Endothelial cell of umbilical vein (primary cell): ENCODE measurements around the gene NEK4. TPM values are rescaled to one million over a fixed set of nuclear protein-coding genes. Genes with fewer than 3 reads are reported as not detected.

Experiments
- BruUV-seq: library from RNA; stranded (reverse); fragments of 400-500 nt; replicated peaks from 2 replicates; lab custom pipeline; 2021; lab: Mats Ljungman, UMichigan
- CTCF ChIA-PET: fragments of 300-600, 350-600 bp; sonication (Branson Sonifier 250); formaldehyde crosslinking; loops from one replicate; lab custom pipeline; 2021; ENCODE audit warnings: antibody characterized with exemption, inconsistent platforms; lab: Charles Lee
- POLR2A ChIA-PET: fragments of 300-600, 350-600 bp; sonication (Branson Sonifier 250); formaldehyde crosslinking; loops from one replicate; lab custom pipeline; 2021; ENCODE audit warnings: antibody characterized with exemption, inconsistent platforms; lab: Charles Lee
- DNase-seq: peaks from one replicate; pipeline ENCODE4 v3.0.0-alpha.2; 2011; ENCODE audit warnings: low read depth, low spot score
- FAIRE-seq: peaks from 2 replicates; lab custom pipeline; 2011; peaks lifted over from hg19 to GRCh38; lab: Jason Lieb, UNC
- H2AFZ ChIP-seq: 2 replicates; pipeline ENCODE4 v1.6.0; 2012; ENCODE audit warnings: low read depth, low read length, control low read depth, inconsistent platforms
- H3K27ac ChIP-seq: 2 replicates; pipeline ENCODE4 v1.5.1; 2011; ENCODE audit warnings: low read depth, mild to moderate bottlenecking, control low read depth, low read length, moderate library complexity; ENCODE audit not compliant: insufficient read depth
- H3K27me3 ChIP-seq, 2 experiments: 2 replicates each; pipeline versions ENCODE4 v1.6.0 to v1.6.1; 2011; ENCODE audit warnings: low read length in 2 of 2, mixed read lengths in 1 of 2; ENCODE audit not compliant: control insufficient read depth in 2 of 2, insufficient read depth in 2 of 2
- H3K36me3 ChIP-seq, 2 experiments: 2 replicates in 1 of 2; 3 replicates in 1 of 2; pipeline ENCODE4 v1.5.1; 2011; ENCODE audit warnings: low read length in 2 of 2, mild to moderate bottlenecking in 1 of 2, moderate library complexity in 1 of 2; ENCODE audit not compliant: control insufficient read depth in 2 of 2, insufficient read depth in 2 of 2; ENCODE audit errors: extremely low read depth in 1 of 2
- H3K4me1 ChIP-seq: 3 replicates; pipeline ENCODE4 v1.5.1; 2011; ENCODE audit warnings: mild to moderate bottlenecking, low read length; ENCODE audit not compliant: control insufficient read depth, insufficient read depth; ENCODE audit errors: extremely low read depth
- H3K4me2 ChIP-seq: 2 replicates; pipeline ENCODE4 v1.6.1; 2011; ENCODE audit warnings: low read length, control low read depth, mixed read lengths; ENCODE audit not compliant: insufficient read depth
- H3K4me3 ChIP-seq, 3 experiments: fragments of 200-600 bp in 1 of 3; sonication (generic), shearing (Covaris generic) in 1 of 3; replicated peaks in 1 of 3; 2 replicates each; pipeline ENCODE4 v1.5.1; 2011 to 2016; ENCODE audit warnings: control low read depth in 3 of 3, low read length in 3 of 3, mild to moderate bottlenecking in 2 of 3, inconsistent platforms in 1 of 3, low read depth in 1 of 3, moderate library complexity in 1 of 3; ENCODE audit not compliant: insufficient read depth in 1 of 3
- H3K79me2 ChIP-seq: 2 replicates; pipeline ENCODE4 v1.6.0; 2012; ENCODE audit warnings: low read length, inconsistent platforms; ENCODE audit not compliant: control insufficient read depth, insufficient read depth
- H3K9ac ChIP-seq: replicated peaks from 2 replicates; pipeline ENCODE3; 2011; ENCODE audit warnings: low read length, control low read depth; ENCODE audit not compliant: insufficient read depth; ENCODE audit errors: extremely low read depth
- H3K9me1 ChIP-seq: replicated peaks from 3 replicates; pipeline ENCODE4 v1.6.0; 2011; ENCODE audit warnings: mild to moderate bottlenecking, low read length; ENCODE audit not compliant: control insufficient read depth, insufficient read depth; ENCODE audit errors: extremely low read depth
- H3K9me3 ChIP-seq: replicated peaks from 2 replicates; pipeline ENCODE4 v1.5.1; 2012; ENCODE audit warnings: low read length, inconsistent platforms; ENCODE audit not compliant: control insufficient read depth, insufficient read depth
- H4K20me1 ChIP-seq: replicated peaks from 2 replicates; pipeline ENCODE3; 2011; ENCODE audit warnings: mild to moderate bottlenecking, low read length; ENCODE audit not compliant: control insufficient read depth, insufficient read depth; ENCODE audit errors: extremely low read depth
- EZH2 ChIP-seq: IDR thresholded peaks from 2 replicates; pipeline ENCODE4 v1.6.1; 2012; ENCODE audit warnings: borderline replicate concordance, low read depth, mild to moderate bottlenecking, moderate library complexity, low read length, inconsistent platforms; ENCODE audit not compliant: severe bottlenecking
- FOS ChIP-seq: IDR thresholded peaks from 2 replicates; pipeline ENCODE4 v1.6.1; 2011; ENCODE audit warnings: mild to moderate bottlenecking, low read length, moderate library complexity, borderline replicate concordance; ENCODE audit not compliant: insufficient read depth
- GATA2 ChIP-seq: IDR thresholded peaks from 2 replicates; pipeline ENCODE4 v1.7.0; 2011; ENCODE audit warnings: low read depth, mild to moderate bottlenecking, moderate library complexity, mixed read lengths, low read length; ENCODE audit not compliant: insufficient read length, insufficient read depth
- JUN ChIP-seq: IDR thresholded peaks from 2 replicates; pipeline ENCODE4 v1.6.1; 2011; ENCODE audit warnings: borderline replicate concordance, low read depth; ENCODE audit not compliant: insufficient read length, insufficient read depth
- MYC ChIP-seq: IDR thresholded peaks from one replicate; pipeline ENCODE4 v1.6.1; 2011; ENCODE audit warnings: mild to moderate bottlenecking, low read depth, low read length
- POLR2A ChIP-seq: IDR thresholded peaks from 2 replicates; pipeline ENCODE4 v1.6.1; 2012; ENCODE audit warnings: low read depth, mild to moderate bottlenecking, control low read depth, low read length
- POLR2AphosphoS5 ChIP-seq: IDR thresholded peaks from 2 replicates; pipeline ENCODE4 v1.6.1; 2012; ENCODE audit warnings: low read depth, mild to moderate bottlenecking, control low read depth, low read length, moderate library complexity; ENCODE audit not compliant: insufficient read depth
- dilution Hi-C: fragments of 300-500 bp; cut with MboI; formaldehyde crosslinking; loops from one replicate; pipeline ENCODE4 v1.15.0; 2019; ENCODE audit warnings: low sequenced_read_pairs; ENCODE audit not compliant: extremely low pct_ligation_motif_present
- intact Hi-C: fragments of 100-400 bp; cut with micrococcal nuclease; formaldehyde crosslinking; loops from one replicate; pipeline ENCODE4 v1.10.0; 2022
- polyA plus RNA-seq, 4 experiments: library from polyadenylated mRNA; depleted of rRNA in 3 of 4; stranded (reverse) in 3 of 4; unstranded in 1 of 4; fragments of >200 nt; gene quantifications; 2 replicates each; pipeline versions ENCODE4 v1.2.1 to v1.2.3, GENCODE V29; 2011 to 2012; ENCODE audit warnings: missing spikeins in 1 of 4
- total RNA-seq: library from RNA; stranded (reverse); gene quantifications from 2 replicates; pipeline ENCODE4 v1.2.3, GENCODE V29; 2021
- TF ChIP-seq, protein P1 (sequence below): IDR thresholded peaks from 2 replicates; pipeline ENCODE4 v1.6.1; 2011; ENCODE audit not compliant: insufficient read depth, insufficient read length
- TF ChIP-seq, protein P2 (sequence below), 2 donors: IDR thresholded peaks; 1 replicate in 1 of 2; 2 replicates in 1 of 2; pipeline ENCODE4 v1.5.1; 2011; ENCODE audit warnings: low read length in 2 of 2, mild to moderate bottlenecking in 2 of 2, moderate library complexity in 2 of 2, control low read depth in 1 of 2, inconsistent platforms in 1 of 2, low read depth in 1 of 2; ENCODE audit not compliant: insufficient read depth in 1 of 2; ENCODE audit errors: extremely low read depth in 1 of 2

NEK4 gene
- total and polyA plus RNA-seq, 2 donors (not counting 3 experiments of a cell fraction or from before 2014, with no cell fraction given): 4.4 to 20.8 TPM

DNA sequence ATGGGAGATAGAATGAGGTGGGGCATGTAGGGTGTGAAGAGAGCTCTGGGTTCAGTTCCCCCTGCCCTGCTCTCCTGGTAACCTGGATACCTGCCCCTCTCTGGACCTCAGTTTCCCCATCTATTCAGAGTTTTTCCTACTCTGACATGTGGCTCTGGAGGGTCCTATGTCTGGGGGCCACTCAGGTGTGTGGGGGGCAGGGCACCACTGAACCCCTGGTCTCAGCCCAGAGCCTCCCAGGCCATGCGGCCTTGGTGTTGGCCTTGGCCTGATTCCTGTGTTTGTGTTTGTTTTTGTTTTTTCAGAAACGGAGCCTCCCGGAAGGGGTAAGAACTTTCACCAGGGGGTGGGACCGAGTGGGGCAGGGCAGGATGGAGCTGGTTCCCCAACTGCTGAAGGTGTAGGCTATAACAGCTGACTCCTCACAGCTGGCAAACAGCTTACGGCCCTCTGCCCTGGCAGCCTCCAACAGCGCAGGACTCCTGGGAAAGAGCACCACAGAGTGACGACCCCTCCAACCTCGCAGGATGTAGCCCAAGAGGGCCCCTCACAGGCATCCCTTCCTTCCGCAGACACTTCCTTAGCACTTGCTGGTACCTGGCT, 24.7 kb upstream of the NEK4 start:
- Histone ChIP-seq H4K20me1 (no peaks in the 10 kb centered on the region), H3K36me3 (no peaks in the 10 kb centered on the region), H3K4me3 (no peak overlapping the region), H3K9me1 (no peaks in the 10 kb centered on the region), H3K27ac (no peak overlapping the region), H3K27me3 (no peaks in the 10 kb centered on the region), H3K9me3 (no peaks in the 10 kb centered on the region), H2AFZ (no peak overlapping the region), H3K4me1 (no peaks in the 10 kb centered on the region), H3K4me2 (no peak overlapping the region), H3K79me2 (no peaks in the 10 kb centered on the region), H3K9ac (no peak overlapping the region)
- DNase-seq: no peak
- TF ChIP-seq POLR2AphosphoS5 (no peak), JUN (no peak), EZH2 (no peak), GATA2 (no peak), POLR2A (no peak), MYC (no peak), FOS (no peak)
- TF ChIP-seq, protein P1, sequence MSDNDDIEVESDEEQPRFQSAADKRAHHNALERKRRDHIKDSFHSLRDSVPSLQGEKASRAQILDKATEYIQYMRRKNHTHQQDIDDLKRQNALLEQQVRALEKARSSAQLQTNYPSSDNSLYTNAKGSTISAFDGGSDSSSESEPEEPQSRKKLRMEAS: no peak
- TF ChIP-seq, protein P2, sequence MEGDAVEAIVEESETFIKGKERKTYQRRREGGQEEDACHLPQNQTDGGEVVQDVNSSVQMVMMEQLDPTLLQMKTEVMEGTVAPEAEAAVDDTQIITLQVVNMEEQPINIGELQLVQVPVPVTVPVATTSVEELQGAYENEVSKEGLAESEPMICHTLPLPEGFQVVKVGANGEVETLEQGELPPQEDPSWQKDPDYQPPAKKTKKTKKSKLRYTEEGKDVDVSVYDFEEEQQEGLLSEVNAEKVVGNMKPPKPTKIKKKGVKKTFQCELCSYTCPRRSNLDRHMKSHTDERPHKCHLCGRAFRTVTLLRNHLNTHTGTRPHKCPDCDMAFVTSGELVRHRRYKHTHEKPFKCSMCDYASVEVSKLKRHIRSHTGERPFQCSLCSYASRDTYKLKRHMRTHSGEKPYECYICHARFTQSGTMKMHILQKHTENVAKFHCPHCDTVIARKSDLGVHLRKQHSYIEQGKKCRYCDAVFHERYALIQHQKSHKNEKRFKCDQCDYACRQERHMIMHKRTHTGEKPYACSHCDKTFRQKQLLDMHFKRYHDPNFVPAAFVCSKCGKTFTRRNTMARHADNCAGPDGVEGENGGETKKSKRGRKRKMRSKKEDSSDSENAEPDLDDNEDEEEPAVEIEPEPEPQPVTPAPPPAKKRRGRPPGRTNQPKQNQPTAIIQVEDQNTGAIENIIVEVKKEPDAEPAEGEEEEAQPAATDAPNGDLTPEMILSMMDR (IDR thresholded peaks at IDR 0.05; ENCODE audit: extremely low read depth in 1 of 2, insufficient read depth in 1 of 2, low read depth in 1 of 2, low read length in 2 of 2): no peak
- CTCF ChIA-PET: no interaction called here
- POLR2A ChIA-PET: no interaction called here
- FAIRE-seq: no peak
- BruUV-seq: no TSS peak
- dilution Hi-C loops (no loop called here), intact Hi-C loops (no loop called here)
